HG03045 (cell line): ENCODE measurements around the gene POLD4.
"Not testable (repeated sequence)": the region's sequence is repeated elsewhere in the genome, so short reads cannot be mapped to it uniquely, and the experiment has no call there.

Source experiments
- ATAC-seq: cut with Tn5 transposase; IDR thresholded peaks from one replicate; pipeline ENCODE4 v1.9.1; 2021; ENCODE audit warnings: mild to moderate bottlenecking, moderate library complexity; ENCODE audit not compliant: unreplicated experiment

POLD4 gene

GRCh38 chr11:67353317-67354074 is at the start of gene POLD4:
Gene POLD4 (minus strand): TSS chr11:67353546. CDS start chr11:67353399, 147 bp downstream.
- peak; percentile 86 for ATAC-seq

- ATAC-seq: not testable (repeated sequence)
Observed at GRCh38 chr11:67403085-67403484, 49.7 kb upstream of the POLD4 start.

DNA sequence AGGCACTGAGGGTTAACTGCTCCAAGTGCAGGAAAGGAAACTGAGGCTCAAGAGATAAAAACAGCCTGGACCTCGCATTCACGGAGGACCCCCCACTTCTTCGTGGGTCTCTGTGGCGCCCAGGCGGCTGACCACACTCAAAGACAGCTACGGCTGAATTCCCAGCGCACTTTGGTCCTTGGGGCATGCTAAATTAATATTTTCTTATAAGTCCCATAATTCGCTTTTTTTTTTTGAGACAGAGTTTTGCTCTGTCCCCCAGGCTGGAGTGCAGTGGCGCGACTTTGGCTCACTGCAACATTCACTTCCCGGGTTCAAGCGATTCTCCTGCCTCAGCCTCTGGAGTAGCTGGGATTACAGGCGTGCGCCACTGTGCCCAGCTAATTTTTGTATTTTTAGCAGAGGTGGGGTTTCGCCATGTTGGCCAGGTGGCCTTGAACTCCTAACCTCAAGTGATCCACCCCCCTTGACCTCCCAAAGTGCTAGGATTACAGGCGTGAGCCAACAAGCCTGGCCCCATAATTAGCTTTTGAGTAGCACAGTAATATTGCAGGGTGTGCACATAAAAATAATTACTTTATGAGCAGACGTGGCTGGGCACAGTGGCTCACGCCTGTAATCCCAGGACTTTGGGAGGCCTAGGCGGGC is 49.0 kb upstream of the POLD4 start:
- ATAC-seq: not testable (repeated sequence)

GRCh38 chr11:67401495-67402191 is 48.3 kb upstream of the POLD4 start, which contains the start of gene PPP1CA:
Gene PPP1CA (minus strand): TSS chr11:67401858. CDS start chr11:67401782, 76 bp downstream.
- ATAC-seq: peak; percentile 64

GRCh38 chr11:67400942-67401494 is 47.7 kb upstream of the POLD4 start:
- peak; percentile 7 for ATAC-seq

- ATAC-seq: no peak
Observed at GRCh38 chr11:67400251-67400941, 47.0 kb upstream of the POLD4 start.

- no peak for ATAC-seq
Observed at GRCh38 chr11:67398661-67399563, 45.6 kb upstream of the POLD4 start.

DNA sequence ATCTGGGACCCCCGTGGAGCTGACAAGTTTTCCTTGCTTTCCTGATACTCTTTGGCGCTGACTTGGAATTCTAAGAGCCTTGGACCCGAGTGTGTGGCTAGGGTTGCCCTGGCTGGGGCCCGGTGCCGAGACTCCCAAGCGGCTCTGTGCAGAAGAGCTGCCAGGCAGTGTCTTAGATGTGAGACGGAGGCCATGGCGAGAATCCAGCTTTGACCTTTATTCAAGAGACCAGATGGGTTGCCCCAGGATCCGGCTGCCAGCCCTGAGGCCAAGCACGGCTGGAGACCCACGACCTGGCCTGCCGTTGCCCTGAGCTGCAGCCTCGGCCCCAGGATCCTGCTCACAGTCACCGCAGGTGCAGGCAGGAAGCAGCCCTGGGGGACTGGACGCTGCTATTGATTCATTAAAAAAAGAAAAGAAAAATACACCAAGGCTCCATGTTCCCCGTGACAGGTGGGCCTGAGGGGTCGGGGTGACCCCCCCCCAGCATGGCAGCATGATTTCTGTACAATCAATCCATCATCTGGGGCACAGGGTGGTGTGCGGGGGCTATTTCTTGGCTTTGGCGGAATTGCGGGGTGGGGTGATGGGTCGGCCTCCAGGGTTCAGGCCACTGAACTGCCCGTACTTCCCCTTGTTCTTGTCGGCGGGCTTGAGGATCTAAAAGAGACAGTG is 44.8 kb upstream of the POLD4 start:
- no peak for ATAC-seq

- no peak for ATAC-seq
Observed at GRCh38 chr11:67397536-67397935, 44.2 kb upstream of the POLD4 start.

DNA sequence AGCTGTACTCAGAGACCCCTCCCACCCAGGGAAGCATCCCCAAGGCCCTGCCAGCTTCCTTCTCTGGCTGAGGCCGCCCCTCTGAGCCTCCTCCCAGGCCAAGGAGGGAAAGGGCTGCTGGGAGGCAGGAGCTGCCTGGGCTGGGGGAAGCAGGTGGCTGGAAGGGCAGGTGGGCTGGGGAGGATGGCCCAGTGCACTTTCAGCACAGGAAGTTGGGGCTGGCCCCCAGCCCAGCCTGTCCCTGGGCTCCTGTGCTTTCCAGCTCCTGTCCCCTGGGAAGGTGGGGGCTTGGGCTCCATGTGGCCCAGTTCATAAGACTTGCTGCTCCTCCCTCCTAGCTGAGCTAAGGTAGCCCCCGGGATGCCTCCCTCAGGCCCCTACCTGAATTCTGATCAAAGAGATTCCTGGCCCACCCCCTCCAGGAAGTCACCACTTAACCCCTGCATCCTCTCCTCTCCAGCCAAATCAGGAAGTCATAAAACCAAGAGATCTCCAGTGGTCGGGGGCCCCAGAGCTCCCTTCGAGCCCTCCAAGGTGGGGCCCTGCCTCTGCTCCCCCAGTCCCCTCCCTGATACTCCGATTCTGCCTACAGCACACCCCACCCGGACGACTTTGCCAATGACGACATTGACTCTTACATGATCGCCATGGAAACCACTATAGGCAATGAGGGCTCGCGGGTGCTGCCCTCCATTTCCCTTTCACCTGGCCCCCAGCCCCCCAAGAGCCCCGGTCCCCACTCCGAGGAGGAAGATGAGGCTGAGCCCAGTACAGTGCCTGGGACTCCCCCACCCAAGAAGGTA is 43.4 kb upstream of the POLD4 start:
- no peak for ATAC-seq

GRCh38 chr11:67396259-67396581 is 42.9 kb upstream of the POLD4 start:
- no peak for ATAC-seq

DNA sequence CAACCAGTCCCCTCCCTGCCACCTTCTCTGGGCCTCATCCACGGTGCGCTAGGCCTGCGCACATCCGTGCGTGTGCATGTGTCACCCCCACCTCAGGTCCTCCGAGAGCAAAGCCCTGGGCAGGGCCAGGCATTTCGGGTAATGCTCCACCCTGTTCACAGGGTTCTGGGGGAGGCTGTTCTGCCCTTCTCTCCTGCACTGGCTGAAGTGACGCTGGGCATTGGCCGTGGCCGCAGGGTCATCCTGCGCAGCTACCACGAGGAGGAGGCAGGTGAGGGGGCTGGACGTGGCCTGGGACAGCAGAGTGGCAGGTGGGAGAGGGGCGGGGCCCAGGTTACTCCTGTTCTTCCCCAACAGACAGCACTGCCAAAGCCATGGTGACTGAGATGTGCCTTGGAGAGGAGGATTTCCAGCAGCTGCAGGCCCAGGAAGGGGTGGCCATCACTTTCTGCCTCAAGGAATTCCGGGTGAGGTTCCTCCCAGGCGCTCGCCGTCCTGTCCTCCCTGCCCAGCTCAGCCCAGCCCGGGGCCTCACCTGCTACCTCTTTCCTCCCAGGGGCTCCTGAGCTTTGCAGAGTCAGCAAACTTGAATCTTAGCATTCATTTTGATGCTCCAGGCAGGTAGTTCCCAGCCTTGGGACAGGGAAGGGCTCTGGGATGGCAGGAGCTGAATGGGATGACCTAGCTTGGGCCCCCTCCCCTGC is 42.4 kb upstream of the POLD4 start:
- no peak for ATAC-seq

DNA sequence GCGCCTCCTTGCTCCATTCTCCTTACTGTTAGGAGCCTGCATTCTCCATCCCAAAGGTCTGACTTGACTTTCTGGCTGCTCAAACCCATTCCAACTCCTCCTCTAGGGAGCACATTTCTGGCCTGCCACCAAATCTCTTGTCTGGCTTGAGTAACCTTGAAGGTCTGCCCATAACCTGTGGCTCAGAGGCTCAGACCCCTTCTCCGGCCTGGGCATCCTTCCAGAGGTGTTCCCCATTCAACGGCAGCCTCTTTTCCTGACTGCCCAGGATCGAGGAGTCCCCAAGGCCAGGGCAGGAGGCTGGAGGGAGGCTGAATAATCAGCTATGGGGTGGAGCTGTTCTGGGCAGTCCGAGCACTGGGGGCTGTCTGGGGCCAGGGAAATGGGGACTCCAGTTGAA is 40.6 kb upstream of the POLD4 start:
- ATAC-seq: no peak

GRCh38 chr11:67393437-67393836 is 40.1 kb upstream of the POLD4 start:
- ATAC-seq: no peak

DNA sequence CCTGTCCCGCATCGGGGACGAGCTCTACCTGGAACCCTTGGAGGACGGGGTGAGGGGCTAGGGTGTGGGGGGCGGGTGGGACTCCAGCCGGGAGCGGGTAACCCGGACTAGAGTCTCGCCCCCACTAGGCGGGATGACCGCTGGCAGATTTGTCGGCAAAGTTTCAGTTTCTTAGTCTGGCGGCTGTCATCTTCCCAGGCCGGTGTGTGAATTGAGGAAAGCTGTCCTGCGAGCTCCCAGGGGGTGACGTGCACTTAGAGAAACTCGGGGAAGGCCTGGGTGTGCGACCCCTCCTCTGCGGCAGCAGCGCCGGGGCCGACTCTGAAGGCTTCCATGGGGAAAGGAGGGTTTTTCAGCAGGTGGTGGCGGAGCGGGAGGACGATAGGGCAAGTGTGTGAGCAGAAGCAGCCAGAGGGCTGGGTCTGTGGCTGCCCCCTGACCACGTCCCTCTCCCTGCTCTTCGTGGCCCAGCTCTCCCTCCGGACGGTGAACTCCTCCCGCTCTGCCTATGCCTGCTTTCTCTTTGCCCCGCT is 38.9 kb upstream of the POLD4 start:
- ATAC-seq: peak; percentile 5

- ATAC-seq: peak; percentile 49
Observed at GRCh38 chr11:67391304-67392182, 38.2 kb upstream of the POLD4 start, which contains the start of gene RAD9A. Gene RAD9A (plus strand): TSS chr11:67391986. CDS start chr11:67392045, 59 bp downstream.

DNA sequence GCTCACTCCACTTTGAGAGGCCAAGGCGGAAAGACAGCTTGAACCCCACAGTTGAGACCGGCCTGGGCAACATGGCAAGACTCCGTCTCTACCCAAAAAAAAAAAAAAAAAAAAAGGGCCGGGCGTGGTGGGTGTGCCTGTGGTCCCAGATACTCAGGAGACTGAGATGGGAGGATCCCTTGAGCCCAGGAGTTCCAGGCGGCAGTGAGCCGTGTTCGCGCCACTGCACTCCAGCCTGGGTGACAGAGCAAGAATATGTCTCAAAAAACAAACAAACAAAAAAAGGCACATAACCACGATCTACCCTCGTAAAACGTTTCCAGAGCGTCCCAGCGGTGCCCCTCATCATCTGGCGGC is 37.6 kb upstream of the POLD4 start:
- no peak for ATAC-seq
